ENCODE measurements around the gene PGP. TPM values are rescaled to one million over a fixed set of nuclear protein-coding genes. Genes with fewer than 3 reads are reported as not detected.

The PGP gene
- total RNA-seq, 1 donor from 2014 or later: 13.3 TPM

- intact Hi-C loops (cut with DNase I): no loop called here
- Histone ChIP-seq H3K9me3 (no peaks in the 10 kb centered on the region), H3K4me1 (peaks cover 25% of the 10 kb centered on the region), H3K27me3 (ENCODE audit: low read depth) (peaks cover 30% of the 10 kb centered on the region), H3K4me3 (no peak overlapping the region), H3K36me3 (peaks cover 56% of the 10 kb centered on the region), H3K27ac (no peak overlapping the region)
- DNase-seq: no peak
- no peak for ATAC-seq
- no peak for TF ChIP-seq CTCF (IDR thresholded peaks at IDR 0.05)
Observed at GRCh38 chr16:2235695-2236336, 21.2 kb upstream of the PGP start.

- no peak overlapping the region for H3K27ac ChIP-seq
- peaks cover 25% of the 10 kb centered on the region for H3K4me1 ChIP-seq
- no peak overlapping the region for H3K4me3 ChIP-seq
- intact Hi-C loops (cut with DNase I): no loop called here
- DNase-seq: no peak
- H3K9me3 ChIP-seq: no peaks in the 10 kb centered on the region
- no peak for TF ChIP-seq CTCF (IDR thresholded peaks at IDR 0.05)
- H3K36me3 ChIP-seq: peaks cover 61% of the 10 kb centered on the region
- ATAC-seq: no peak
- peaks cover 30% of the 10 kb centered on the region for H3K27me3 ChIP-seq (ENCODE audit: low read depth)
Observed at GRCh38 chr16:2235234-2235651, 20.6 kb upstream of the PGP start.

GRCh38 chr16:2234813-2235170 lies 20.2 kb upstream of the PGP start:
- Histone ChIP-seq H3K9me3 (no peaks in the 10 kb centered on the region), H3K27ac (no peak overlapping the region), H3K4me1 (peaks cover 25% of the 10 kb centered on the region), H3K4me3 (no peak overlapping the region), H3K36me3 (peaks cover 61% of the 10 kb centered on the region), H3K27me3 (ENCODE audit: low read depth) (peaks cover 30% of the 10 kb centered on the region)
- TF ChIP-seq CTCF (IDR thresholded peaks at IDR 0.05): no peak
- DNase-seq (no peak), ATAC-seq (no peak)
- intact Hi-C loops (cut with DNase I): no loop called here

- no peak for ATAC-seq
- Histone ChIP-seq H3K4me3 (no peak overlapping the region), H3K27ac (no peak overlapping the region), H3K4me1 (peaks cover 25% of the 10 kb centered on the region), H3K36me3 (peaks cover 65% of the 10 kb centered on the region), H3K27me3 (ENCODE audit: low read depth) (peaks cover 30% of the 10 kb centered on the region), H3K9me3 (no peaks in the 10 kb centered on the region)
- TF ChIP-seq CTCF (IDR thresholded peaks at IDR 0.05): no peak
- intact Hi-C loops (cut with DNase I): no loop called here
- no peak for DNase-seq
Observed at GRCh38 chr16:2233872-2234812, 19.5 kb upstream of the PGP start.

GRCh38 chr16:2233046-2233775 lies 18.6 kb upstream of the PGP start:
- ATAC-seq (no peak), DNase-seq (no peak)
- intact Hi-C loops (cut with DNase I): no loop called here
- no peaks in the 10 kb centered on the region for H3K9me3 ChIP-seq
- H3K4me1 ChIP-seq: peaks cover 24% of the 10 kb centered on the region
- no peak for TF ChIP-seq CTCF (IDR thresholded peaks at IDR 0.05)
- H3K27ac ChIP-seq: no peak overlapping the region
- H3K36me3 ChIP-seq: peaks cover 75% of the 10 kb centered on the region
- no peak overlapping the region for H3K4me3 ChIP-seq
- peaks cover 30% of the 10 kb centered on the region for H3K27me3 ChIP-seq (ENCODE audit: low read depth)
